Measurements from ENCODE around the gene OTOP2.

GRCh38 chr17:74981318-74981978 lies 57.4 kb downstream of the OTOP2 start:
- TF ChIP-seq CTCF (IDR thresholded peaks at IDR 0.05; ENCODE audit: control extremely low read depth in 1 of 3, insufficient read depth in 1 of 3, low read depth in 1 of 3, low read length in 3 of 3) (no peak), CHD7 (IDR thresholded peaks at IDR 0.05; ENCODE audit: insufficient replicate concordance, low read length) (no peak), BCL11A (IDR thresholded peaks at IDR 0.05; ENCODE audit: low read depth in 2 of 2, low read length in 2 of 2) (no peak), CEBPB (IDR thresholded peaks at IDR 0.05; ENCODE audit: low read depth, low read length) (no peak), RFX5 (IDR thresholded peaks at IDR 0.05; ENCODE audit: borderline replicate concordance, low read depth, low read length) (no peak), TAF1 (IDR thresholded peaks at IDR 0.05; ENCODE audit: low read depth, low read length) (no peak), YY1 (IDR thresholded peaks at IDR 0.05; ENCODE audit: low read depth, low read length) (no peak), JUND (IDR thresholded peaks at IDR 0.05; ENCODE audit: low read length) (no peak)
- TF ChIP-seq, protein P1, sequence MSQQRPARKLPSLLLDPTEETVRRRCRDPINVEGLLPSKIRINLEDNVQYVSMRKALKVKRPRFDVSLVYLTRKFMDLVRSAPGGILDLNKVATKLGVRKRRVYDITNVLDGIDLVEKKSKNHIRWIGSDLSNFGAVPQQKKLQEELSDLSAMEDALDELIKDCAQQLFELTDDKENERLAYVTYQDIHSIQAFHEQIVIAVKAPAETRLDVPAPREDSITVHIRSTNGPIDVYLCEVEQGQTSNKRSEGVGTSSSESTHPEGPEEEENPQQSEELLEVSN (IDR thresholded peaks at IDR 0.05), result no peak
